ENCODE results near the gene HVCN1.

- TF ChIP-seq CTCF (IDR thresholded peaks at IDR 0.05) (no peak), POLR2A (IDR thresholded peaks at IDR 0.05) (no peak)
These were observed 39.5 kb downstream of the HVCN1 start for GRCh38 chr12:110649341-110649847.

All from body of pancreas (tissue), 4 donors.